Measurements from ENCODE around the gene FSTL1. TPM values are rescaled to one million over a fixed set of nuclear protein-coding genes. Genes with fewer than 3 reads are reported as not detected.

The FSTL1 gene
- total and polyA plus RNA-seq, 2 of the 8 experiments (the other 6 are each of a cell fraction or from before 2014, with no cell fraction given), result 158 to 516 TPM

GRCh38 chr3:120446891-120447668 is 3.7 kb downstream of the FSTL1 start:
- DNase-seq (ENCODE audit: low read depth in 1 of 2, low spot score in 2 of 2) (no peak), FAIRE-seq (no peak)
- Histone ChIP-seq H3K4ac (replicated peaks; ENCODE audit: insufficient read length, low read depth, low read length) (no peak overlapping the region), H3K14ac (ENCODE audit: insufficient read length) (no peak overlapping the region), H2BK12ac (ENCODE audit: low read depth, low read length) (no peak overlapping the region), H2AK5ac (ENCODE audit: low read depth, low read length) (no peak overlapping the region), H3K79me1 (ENCODE audit: low read depth, low read length) (peaks cover 11% of the 10 kb centered on the region; the same call in 1 of the 2 replicates), H4K20me1 (replicated peaks in 1 of 2; ENCODE audit: control insufficient read depth in 1 of 2, insufficient read depth in 2 of 2, low read length in 2 of 2) (peaks cover 12 to 13% of the 10 kb centered on the region in 2 experiments), H3K36me3 (ENCODE audit: control insufficient read depth in 2 of 4, insufficient read depth in 4 of 4, low read length in 3 of 4) (peaks cover 0 to 21% (median 1%) of the 10 kb centered on the region in 4 experiments; a peak in 3 of 8 replicates), H3K4me3 (ENCODE audit: extremely low read depth in 1 of 4, insufficient read depth in 2 of 4, low read depth in 3 of 4, low read length in 4 of 4) (no peak overlapping the region), H4K5ac (ENCODE audit: insufficient read length, low read depth, low read length) (no peak overlapping the region), H3K27me3 (replicated peaks in 1 of 4; ENCODE audit: control insufficient read depth in 3 of 4, extremely low read depth in 1 of 4, insufficient read depth in 3 of 4, low read length in 3 of 4) (no peaks in the 10 kb centered on the region), H3K23ac (ENCODE audit: insufficient read length) (no peak overlapping the region), H3K27ac (ENCODE audit: low read depth, low read length) (no peak overlapping the region), H3K4me1 (replicated peaks in 1 of 4; ENCODE audit: control insufficient read depth in 3 of 4, insufficient read depth in 4 of 4, low read length in 3 of 4) (peaks cover 6 to 21% (median 16%) of the 10 kb centered on the region in 4 experiments; a peak in 6 of 7 replicates), H4K91ac (replicated peaks; ENCODE audit: insufficient read length, low read length) (no peak overlapping the region), H3K79me2 (ENCODE audit: control insufficient read depth in 1 of 2, insufficient read depth in 2 of 2, low read length in 2 of 2) (peaks cover 9 to 76% of the 10 kb centered on the region in 2 experiments; a peak in 3 of 4 replicates), H2BK15ac (ENCODE audit: low read length) (no peak overlapping the region), H2AFZ (ENCODE audit: low read length) (no peak overlapping the region), H3K18ac (ENCODE audit: extremely low read depth, low read length) (no peak overlapping the region), H2BK120ac (replicated peaks; ENCODE audit: low read depth, low read length) (no peak overlapping the region), H3K4me2 (ENCODE audit: insufficient read depth in 1 of 2, low read depth in 2 of 2, low read length in 2 of 2) (peak overlapping the region in 1 of 2 experiments; percentile 26; a peak in 2 of 4 replicates), H2BK20ac (ENCODE audit: low read length) (no peak overlapping the region), H3K9me3 (ENCODE audit: insufficient read depth in 2 of 2, low read depth in 1 of 2, low read length in 1 of 2) (no peaks in the 10 kb centered on the region), H3K9ac (replicated peaks in 1 of 4; ENCODE audit: extremely low read depth in 1 of 4, low read depth in 3 of 4, low read length in 3 of 4) (no peak overlapping the region; a peak in 1 of 7 replicates), H2BK5ac (ENCODE audit: low read depth, low read length) (no peak overlapping the region), H4K8ac (ENCODE audit: extremely low read depth, insufficient read depth, low read length) (no peak overlapping the region), H3K23me2 (ENCODE audit: low read depth, low read length) (peaks cover 4% of the 10 kb centered on the region; the same call in 1 of the 2 replicates), H3K56ac (replicated peaks; ENCODE audit: insufficient read length, low read depth, low read length) (no peak overlapping the region)
- 88% methylated on average over 1 of the region's 1 CpG; no CpG with 5 or more reads in 1 of the 2 experiments for WGBS, 2 experiments (ENCODE audit: extremely low coverage in 1 of 2, insufficient coverage in 1 of 2, insufficient read length in 1 of 2, insufficient replicate concordance in 2 of 2, low coverage in 1 of 2, low lambda C conversion rate in 2 of 2, missing lambda C conversion rate in 1 of 2)
- TF ChIP-seq JUN (IDR thresholded peaks at IDR 0.05; ENCODE audit: low read depth, low read length), result no peak
- TF ChIP-seq POLR2A (IDR thresholded peaks at IDR 0.05; ENCODE audit: control extremely low read depth in 1 of 2, low read depth in 2 of 2, low read length in 2 of 2), result 0 out of 3 replicates have a peak, but pooled peaks of 1 of the 2 experiments have one; percentile 56
- peak; percentile 57 for TF ChIP-seq POLR2AphosphoS5 (IDR thresholded peaks at IDR 0.05; ENCODE audit: low read depth, low read length)
- no peak for TF ChIP-seq ATF3 (IDR thresholded peaks at IDR 0.05; ENCODE audit: insufficient read depth, low read depth, low read length)
- ChIA-PET CTCF (ENCODE audit: partially characterized antibody) (interaction anchor here (1.1 to 13.8 kb wide), 4 partner anchors 21 to 81 kb away, joined by 3 to 294 read pairs (median 7); no protein-coding TSS in a partner anchor), POLR2A (ENCODE audit: partially characterized antibody) (interaction anchor here (1.2 to 19.9 kb wide), 7 partner anchors 13 to 58 kb away, joined by 3 to 299 read pairs (median 6); no protein-coding TSS in a partner anchor)
